Liver (tissue), 9 donors: ENCODE data around the gene STMN1. TPM values are rescaled to one million over a fixed set of nuclear protein-coding genes. Genes with fewer than 3 reads are reported as not detected.

Source experiments
- DNase-seq: peaks from one replicate; pipeline ENCODE4 v3.0.0-alpha.2; 2017; ENCODE audit warnings: low spot score
- H3K27ac ChIP-seq, 2 donors: one replicate each; pipeline ENCODE4 v1.7.0; 2013; ENCODE audit warnings: inconsistent platforms in 2 of 2, low read length in 2 of 2, control low read depth in 1 of 2, low read depth in 1 of 2, mild to moderate bottlenecking in 1 of 2
- H3K27me3 ChIP-seq, 4 donors: one replicate each; pipeline versions ENCODE4 v1.6.1 to v1.7.0; 2013; ENCODE audit warnings: low read length in 3 of 4, inconsistent platforms in 1 of 4, mild to moderate bottlenecking in 1 of 4, moderate library complexity in 1 of 4; ENCODE audit not compliant: control insufficient read depth in 4 of 4, insufficient read depth in 4 of 4
- H3K36me3 ChIP-seq, 4 donors: one replicate each; pipeline versions ENCODE4 v1.6.1 to v1.7.0; 2013; ENCODE audit warnings: low read length in 3 of 4, mild to moderate bottlenecking in 3 of 4, low read depth in 1 of 4, moderate library complexity in 1 of 4; ENCODE audit not compliant: control insufficient read depth in 4 of 4, insufficient read depth in 3 of 4
- H3K4me1 ChIP-seq, 4 donors: one replicate each; pipeline versions ENCODE4 v1.6.1 to v1.7.0; 2013; ENCODE audit warnings: low read length in 3 of 4, mild to moderate bottlenecking in 3 of 4, moderate library complexity in 1 of 4; ENCODE audit not compliant: control insufficient read depth in 4 of 4, insufficient read depth in 4 of 4
- H3K4me3 ChIP-seq, 3 donors: one replicate each; pipeline versions ENCODE4 v1.6.1 to v1.7.0; 2013; ENCODE audit warnings: low read length in 3 of 3, control low read depth in 1 of 3, low read depth in 1 of 3, mild to moderate bottlenecking in 1 of 3
- H3K9ac ChIP-seq, 2 donors: one replicate each; pipeline ENCODE4 v1.7.0; 2013; ENCODE audit warnings: low read length in 2 of 2, mild to moderate bottlenecking in 2 of 2, moderate library complexity in 2 of 2, control low read depth in 1 of 2, low read depth in 1 of 2
- H3K9me3 ChIP-seq, 4 donors: one replicate each; pipeline versions ENCODE4 v1.6.1 to v1.7.0; 2013; ENCODE audit warnings: low read length in 3 of 4; ENCODE audit not compliant: control insufficient read depth in 4 of 4
- ATF3 ChIP-seq: IDR thresholded peaks from 2 replicates; pipeline ENCODE4 v1.6.1; 2016; ENCODE audit warnings: antibody characterized with exemption
- CTCF ChIP-seq: fragments of 150-350 bp; IDR thresholded peaks from 2 replicates; pipeline ENCODE4 v1.5.1; 2017; ENCODE audit warnings: improper control_type of control experiment, low read depth, low read length; ENCODE audit not compliant: missing input control
- EGR1 ChIP-seq, 2 donors: IDR thresholded peaks; 2 replicates each; pipeline ENCODE4 v1.6.1; 2016 to 2018; ENCODE audit warnings: antibody characterized with exemption in 2 of 2, low read depth in 2 of 2
- FOXA2 ChIP-seq: IDR thresholded peaks from 2 replicates; pipeline ENCODE4 v1.6.1; 2016; ENCODE audit warnings: antibody characterized with exemption
- MAX ChIP-seq: IDR thresholded peaks from 2 replicates; pipeline ENCODE4 v1.6.1; 2016; ENCODE audit warnings: antibody characterized with exemption
- NR2F2 ChIP-seq: IDR thresholded peaks from 2 replicates; pipeline ENCODE4 v1.6.1; 2016; ENCODE audit warnings: antibody characterized with exemption
- RAD21 ChIP-seq, 2 donors: IDR thresholded peaks; 2 replicates each; pipeline ENCODE4 v1.6.1; 2016; ENCODE audit warnings: antibody characterized with exemption in 2 of 2, mild to moderate bottlenecking in 2 of 2
- SP1 ChIP-seq: IDR thresholded peaks from 2 replicates; pipeline ENCODE4 v1.6.1; 2018; ENCODE audit warnings: antibody characterized with exemption, mild to moderate bottlenecking
- TAF1 ChIP-seq: conservative IDR thresholded peaks from 2 replicates; pipeline ENCODE4 v1.6.1; 2016; ENCODE audit warnings: antibody characterized with exemption, mild to moderate bottlenecking
- YY1 ChIP-seq: IDR thresholded peaks from 2 replicates; pipeline ENCODE4 v1.6.1; 2016; ENCODE audit warnings: antibody characterized with exemption, mild to moderate bottlenecking
- ZBTB33 ChIP-seq: IDR thresholded peaks from 2 replicates; pipeline ENCODE4 v1.6.1; 2016; ENCODE audit warnings: antibody characterized with exemption
- WGBS: extraction: QIAGEN DNeasy Blood & Tissue Kit; methylation state at CpG from one replicate; pipeline ENCODE4 v1.1.7; 2013; 5-methylcytosine and 5-hydroxymethylcytosine counted together
- polyA plus RNA-seq, 2 donors: library from polyadenylated mRNA; stranded (reverse) in 1 of 2; unstranded in 1 of 2; fragments of 200-250 nt in 1 of 2; fragments of >200 nt in 1 of 2; fragmentation: Nextera tagmentation in 1 of 2; extraction: Ambion mirVana in 1 of 2; gene quantifications; one replicate each; pipeline versions ENCODE4 v1.2.1 to v1.2.3, GENCODE V29; 2013 to 2015
- total RNA-seq, 2 donors: library from RNA; depleted of rRNA; stranded (reverse); fragments of >200 nt; gene quantifications; one replicate each; pipeline ENCODE4 v1.2.3, GENCODE V29; 2014
- donor health status: healthy.
- donor health status: healthy.
- donor health status: healthy.
- donor health status: healthy.
- donor health status: healthy.

Gene STMN1
- total and polyA plus RNA-seq, 4 donors: 0.75 to 40.1 (median 17.8) TPM

- TF ChIP-seq ZBTB33: no peak
- TF ChIP-seq TAF1: no peak
These were observed 26.1 kb upstream of the STMN1 start (continued) for GRCh38 chr1:25932321-25932720.

GRCh38 chr1:25929016-25929415, 22.8 kb upstream of the STMN1 start:
- 88% methylated on average over 7 of the region's 7 CpGs for WGBS
- no peak for DNase-seq

GRCh38 chr1:25927521-25928265, 21.5 kb upstream of the STMN1 start:
- no peak for TF ChIP-seq SP1
- TF ChIP-seq MAX: no peak
- TF ChIP-seq RAD21 (IDR thresholded peaks at IDR 0.05): no peak
- TF ChIP-seq ATF3: no peak
- no peak for TF ChIP-seq CTCF
- TF ChIP-seq YY1: no peak
- TF ChIP-seq NR2F2: no peak
- TF ChIP-seq FOXA2: no peak
- no peak for TF ChIP-seq EGR1 (IDR thresholded peaks at IDR 0.05; ENCODE audit: low read depth in 2 of 2)
- no peak overlapping the region for H3K27ac ChIP-seq
- DNase-seq: no peak

More at GRCh38 chr1:25929016-25929415, 22.8 kb upstream of the STMN1 start:
- Histone ChIP-seq H3K9me3 (no peaks in the 10 kb centered on the region), H3K4me3 (no peak overlapping the region), H3K4me1 (no peaks in the 10 kb centered on the region), H3K27me3 (no peaks in the 10 kb centered on the region), H3K27ac (no peak overlapping the region), H3K36me3 (no peaks in the 10 kb centered on the region), H3K9ac (no peak overlapping the region)
- TF ChIP-seq ATF3: no peak
- no peak for TF ChIP-seq YY1
- TF ChIP-seq ZBTB33: no peak

More at GRCh38 chr1:25927521-25928265, 21.5 kb upstream of the STMN1 start:
- peaks cover 2 to 12% (median 11%) of the 10 kb centered on the region in 4 donors for H3K4me1 ChIP-seq
- 97% methylated on average over 5 of the region's 5 CpGs for whole genome bisulfite sequencing
- no peaks in the 10 kb centered on the region for H3K27me3 ChIP-seq
- H3K9ac ChIP-seq: no peak overlapping the region
- H3K9me3 ChIP-seq: no peaks in the 10 kb centered on the region
- H3K36me3 ChIP-seq: no peaks in the 10 kb centered on the region
- H3K4me3 ChIP-seq: no peak overlapping the region
